Inflammatory macrophage (primary cell): ENCODE data around the gene CARMIL1.

Source experiments
- DNase-seq, 2 donors: peaks; one replicate each; pipeline ENCODE4 v3.0.0-alpha.2; 2020 to 2022
- total RNA-seq, 18 experiments: gene quantifications; one replicate each; lab custom pipeline; 2026; ENCODE audit warnings: mixed read lengths in 6 of 18, inconsistent platforms in 2 of 18; lab: John Stamatoyannopoulos, UW

The CARMIL1 gene
- total RNA-seq, result 2.8 to 30.3 (median 10.4) reads per million in 18 experiments

- DNase-seq, result peak; percentile 56 to 79
Observed at GRCh38 chr6:25278914-25279747, at the start of gene CARMIL1. Gene CARMIL1 (plus strand): TSS chr6:25279374. CDS start chr6:25279796, 422 bp downstream.

GRCh38 chr6:25229671-25230321 is 49.4 kb upstream of the CARMIL1 start:
- DNase-seq, result no peak

- no peak for DNase-seq
Observed at GRCh38 chr6:25232479-25232878, 46.7 kb upstream of the CARMIL1 start.

- no peak for DNase-seq
Observed at GRCh38 chr6:25233226-25233625, 45.9 kb upstream of the CARMIL1 start.

GRCh38 chr6:25237579-25237978 is 41.6 kb upstream of the CARMIL1 start:
- no peak for DNase-seq

- no peak for DNase-seq
Observed at GRCh38 chr6:25239059-25239458, 40.1 kb upstream of the CARMIL1 start.

- DNase-seq, result no peak
Observed at GRCh38 chr6:25239498-25239897, 39.7 kb upstream of the CARMIL1 start.

- DNase-seq, result no peak
Observed at GRCh38 chr6:25242567-25242966, 36.6 kb upstream of the CARMIL1 start.

- no peak for DNase-seq
Observed at GRCh38 chr6:25244865-25245264, 34.3 kb upstream of the CARMIL1 start.

GRCh38 chr6:25248123-25248522 is 31.1 kb upstream of the CARMIL1 start:
- DNase-seq, result no peak

- no peak for DNase-seq
Observed at GRCh38 chr6:25249133-25249532, 30.0 kb upstream of the CARMIL1 start.

- DNase-seq, result no peak
Observed at GRCh38 chr6:25250878-25251277, 28.3 kb upstream of the CARMIL1 start.

- DNase-seq, result no peak
Observed at GRCh38 chr6:25251426-25251825, 27.7 kb upstream of the CARMIL1 start.

GRCh38 chr6:25253351-25253750 is 25.8 kb upstream of the CARMIL1 start:
- no peak for DNase-seq

GRCh38 chr6:25254671-25255070 is 24.5 kb upstream of the CARMIL1 start:
- no peak for DNase-seq

- DNase-seq, result peak; percentile 40 to 44
Observed at GRCh38 chr6:25257686-25258348, 21.4 kb upstream of the CARMIL1 start.

GRCh38 chr6:25259756-25260155 is 19.4 kb upstream of the CARMIL1 start:
- DNase-seq, result no peak

- no peak for DNase-seq
Observed at GRCh38 chr6:25263657-25264056, 15.5 kb upstream of the CARMIL1 start.

GRCh38 chr6:25266456-25267100 is 12.6 kb upstream of the CARMIL1 start:
- DNase-seq, result no peak

GRCh38 chr6:25267662-25268061 is 11.5 kb upstream of the CARMIL1 start:
- no peak for DNase-seq

- no peak for DNase-seq
Observed at GRCh38 chr6:25270559-25270958, 8.6 kb upstream of the CARMIL1 start.

GRCh38 chr6:25275436-25275835 is 3.7 kb upstream of the CARMIL1 start:
- peak in 1 of 2 donors; percentile 16 for DNase-seq

GRCh38 chr6:25277386-25277785 is 1.8 kb upstream of the CARMIL1 start:
- no peak for DNase-seq
